GM13976 (cell line): ENCODE data around the gene APBA2.

Experiments used
- DNase-seq: peaks from one replicate; pipeline ENCODE4 v3.0.0; 2012; ENCODE audit warnings: low spot score
- in situ Hi-C: fragments of 300-500 bp; cut with MboI; formaldehyde crosslinking; loops from one replicate; pipeline ENCODE4 v1.12.0; 2022; ENCODE audit warnings: low sequenced_read_pairs, mixed read lengths, inconsistent platforms; ENCODE audit not compliant: unreplicated experiment
- TF ChIP-seq, protein P1 (sequence below): IDR thresholded peaks from 2 replicates; pipeline ENCODE4 v1.5.1; 2012; ENCODE audit warnings: borderline replicate concordance, mild to moderate bottlenecking; ENCODE audit not compliant: insufficient read depth; ENCODE audit errors: extremely low read depth, missing control alignments, control extremely low read depth

APBA2 gene

DNA sequence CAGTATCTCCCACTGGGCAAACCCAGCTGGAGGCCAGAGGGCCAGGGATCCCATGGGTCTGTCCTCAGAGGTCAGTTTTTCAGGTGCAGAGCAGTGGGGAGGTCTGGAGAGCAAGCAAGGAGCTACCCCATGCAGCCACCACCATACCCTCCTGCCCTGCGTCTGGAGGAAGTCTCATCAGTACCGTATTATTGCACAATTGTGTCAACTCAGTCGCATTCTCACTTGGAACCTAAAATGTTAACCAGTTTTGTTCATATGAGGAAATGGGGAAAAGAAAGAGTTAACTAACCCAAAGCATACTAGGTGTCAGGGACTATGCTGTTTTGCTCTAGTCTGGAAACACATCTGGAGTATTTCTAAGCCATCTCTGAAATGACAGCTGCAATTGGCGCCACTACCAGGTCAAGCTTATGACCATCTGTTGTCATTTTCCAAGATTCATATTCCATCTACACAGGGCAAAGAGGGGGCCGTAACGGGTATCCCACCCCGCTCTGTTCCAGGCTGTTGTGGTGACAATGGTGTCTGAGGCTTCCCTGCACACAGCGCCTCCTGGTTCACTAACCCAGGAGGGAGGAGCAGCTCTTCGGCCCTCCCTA lies 16.9 kb upstream of the APBA2 start:
- in situ Hi-C loops: no loop called here

DNA sequence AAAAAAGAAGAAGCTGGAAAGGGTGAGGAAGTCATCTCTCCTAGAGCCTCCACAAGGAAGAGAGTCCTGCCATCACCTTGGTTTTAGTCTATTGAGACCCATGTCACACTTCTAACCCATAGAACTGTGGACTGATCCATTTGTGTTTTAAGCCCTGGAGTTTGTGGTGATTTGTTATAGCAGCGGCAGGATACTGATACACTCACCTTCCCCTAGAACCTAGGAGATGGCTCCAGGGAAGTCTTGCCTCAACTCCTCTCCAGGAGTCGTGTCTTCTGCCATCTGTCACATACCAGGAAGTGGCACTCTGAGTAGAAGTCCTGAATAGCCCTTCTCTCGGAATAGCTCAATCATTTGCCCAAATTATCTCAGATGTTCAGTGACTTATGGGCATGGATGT lies 14.6 kb upstream of the APBA2 start:
- TF ChIP-seq, protein P1, sequence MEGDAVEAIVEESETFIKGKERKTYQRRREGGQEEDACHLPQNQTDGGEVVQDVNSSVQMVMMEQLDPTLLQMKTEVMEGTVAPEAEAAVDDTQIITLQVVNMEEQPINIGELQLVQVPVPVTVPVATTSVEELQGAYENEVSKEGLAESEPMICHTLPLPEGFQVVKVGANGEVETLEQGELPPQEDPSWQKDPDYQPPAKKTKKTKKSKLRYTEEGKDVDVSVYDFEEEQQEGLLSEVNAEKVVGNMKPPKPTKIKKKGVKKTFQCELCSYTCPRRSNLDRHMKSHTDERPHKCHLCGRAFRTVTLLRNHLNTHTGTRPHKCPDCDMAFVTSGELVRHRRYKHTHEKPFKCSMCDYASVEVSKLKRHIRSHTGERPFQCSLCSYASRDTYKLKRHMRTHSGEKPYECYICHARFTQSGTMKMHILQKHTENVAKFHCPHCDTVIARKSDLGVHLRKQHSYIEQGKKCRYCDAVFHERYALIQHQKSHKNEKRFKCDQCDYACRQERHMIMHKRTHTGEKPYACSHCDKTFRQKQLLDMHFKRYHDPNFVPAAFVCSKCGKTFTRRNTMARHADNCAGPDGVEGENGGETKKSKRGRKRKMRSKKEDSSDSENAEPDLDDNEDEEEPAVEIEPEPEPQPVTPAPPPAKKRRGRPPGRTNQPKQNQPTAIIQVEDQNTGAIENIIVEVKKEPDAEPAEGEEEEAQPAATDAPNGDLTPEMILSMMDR: no peak
- in situ Hi-C loops: no loop called here
- no peak for DNase-seq

More for the DNA sequence above, 16.9 kb upstream of the APBA2 start:
- TF ChIP-seq, protein P1: no peak
- no peak for DNase-seq

DNA sequence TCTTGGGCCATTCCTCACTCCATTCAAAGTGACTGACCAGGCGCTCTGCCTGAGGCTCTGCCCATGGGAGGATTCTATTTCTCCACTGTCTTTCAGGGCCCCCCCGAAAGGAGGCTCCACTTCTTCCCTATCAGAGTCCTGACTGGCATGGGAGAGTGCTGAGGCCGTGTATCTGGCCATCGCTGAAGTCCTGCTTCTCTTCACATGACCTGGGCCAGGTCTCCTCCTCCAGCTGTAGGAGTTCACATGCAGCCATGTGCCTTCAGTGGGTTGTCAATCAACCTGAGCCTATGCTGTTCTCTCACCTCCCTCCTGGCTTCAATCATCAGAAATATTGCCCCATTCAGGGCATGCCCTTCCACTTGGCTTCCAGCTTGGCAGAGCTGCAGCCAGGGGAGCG lies 12.8 kb upstream of the APBA2 start:
- DNase-seq: no peak
- in situ Hi-C loops: no loop called here
- TF ChIP-seq, protein P1: no peak

DNA sequence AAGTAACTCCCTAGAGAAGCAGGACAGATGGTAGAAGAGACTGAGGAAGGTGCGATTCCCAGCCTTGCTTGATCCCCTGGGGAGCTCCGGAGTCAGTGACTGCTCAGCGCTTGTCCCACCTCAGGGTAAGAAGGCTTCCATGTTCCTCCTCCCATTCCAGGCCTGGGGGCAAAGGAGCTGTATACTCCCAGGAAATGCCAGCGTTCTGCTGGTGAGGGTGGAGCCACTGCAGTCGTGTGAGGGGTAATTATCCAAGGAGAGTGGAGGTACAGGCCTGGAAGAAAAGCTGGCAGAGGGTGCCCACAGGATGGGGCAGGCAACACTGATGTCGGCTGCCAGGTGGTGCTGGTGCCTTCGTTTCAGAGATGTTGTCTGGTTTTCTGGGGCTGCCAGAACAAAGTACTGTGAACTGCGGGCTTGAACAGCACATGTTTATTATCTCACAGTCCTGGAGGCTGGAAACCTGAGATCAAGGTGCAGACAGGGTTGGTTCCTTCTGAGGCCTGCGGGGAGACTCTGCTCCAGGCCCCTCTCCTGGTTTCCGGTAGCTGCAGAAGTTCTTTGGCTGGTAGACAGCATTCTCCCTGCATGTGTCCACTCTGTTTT lies 12.1 kb upstream of the APBA2 start:
- in situ Hi-C loops: no loop called here
- DNase-seq: no peak

DNA sequence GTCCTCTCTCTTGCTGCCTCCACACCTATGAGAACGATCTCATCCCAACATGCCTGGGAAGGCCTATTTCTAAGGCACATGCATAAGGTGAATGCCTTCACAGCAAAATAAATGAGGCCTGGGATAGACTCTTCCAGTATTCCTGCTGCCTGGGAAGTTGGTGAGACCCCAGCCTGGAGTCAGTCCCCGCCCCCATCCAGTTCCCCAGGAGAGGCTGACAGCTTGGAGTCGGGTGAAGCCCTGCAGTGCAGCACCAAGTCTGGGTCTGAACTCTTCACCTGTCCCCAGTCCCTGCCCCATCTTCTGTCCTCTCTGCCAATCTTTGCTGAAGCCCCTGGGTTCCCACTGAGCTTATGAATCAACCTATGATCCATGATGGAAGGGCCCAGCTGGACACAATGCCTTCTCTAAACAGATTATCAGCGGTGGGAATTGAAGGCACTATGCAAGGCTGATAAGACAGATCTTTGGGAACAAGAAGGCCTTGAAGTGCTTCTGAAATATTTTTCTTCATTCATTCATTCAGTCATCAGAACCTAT lies 10.2 kb upstream of the APBA2 start:
- DNase-seq: no peak
- TF ChIP-seq, protein P1: no peak
- in situ Hi-C loops: no loop called here

More for the DNA sequence above, 12.1 kb upstream of the APBA2 start:
- TF ChIP-seq, protein P1: no peak

DNA sequence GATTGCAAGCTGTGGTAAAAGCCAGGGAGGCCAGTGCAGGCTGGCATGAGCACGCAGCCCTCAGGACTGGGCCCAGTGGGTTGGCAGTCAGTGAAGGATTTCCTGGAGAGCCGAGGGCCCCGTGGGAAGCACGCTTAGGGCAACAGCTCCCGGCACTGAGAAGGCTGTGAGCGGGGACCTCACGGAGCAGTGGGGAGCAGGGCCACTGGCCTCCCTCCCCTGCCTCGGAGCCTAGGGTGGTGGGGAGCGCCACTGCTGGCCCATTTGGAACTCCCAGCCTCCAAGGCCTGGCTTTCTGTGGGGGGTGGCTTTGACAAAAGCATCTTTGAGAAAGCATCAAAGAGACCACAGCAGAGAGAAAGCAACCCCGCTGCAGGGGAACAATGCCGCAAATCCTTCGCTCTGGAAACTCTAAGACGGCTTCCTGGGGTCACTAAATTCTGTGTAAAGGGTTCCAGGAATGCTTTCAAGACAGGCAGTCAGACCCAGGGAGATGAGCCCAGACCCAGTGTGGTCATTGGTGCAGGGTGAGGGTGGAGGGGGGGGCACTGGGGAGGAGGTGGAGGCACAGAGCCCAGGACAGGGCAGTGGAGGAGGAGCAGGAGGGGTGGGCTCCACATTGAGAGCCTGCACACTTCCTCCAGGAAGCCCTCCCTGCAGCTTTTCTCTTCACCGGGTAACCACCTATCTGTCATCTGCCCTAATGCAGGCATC lies 9.5 kb upstream of the APBA2 start:
- no peak for DNase-seq
- TF ChIP-seq, protein P1: no peak
- in situ Hi-C loops: no loop called here
